HCT116 (cell line): Measurements from ENCODE around the gene SPTLC3.

Experiments
- ATF3 ChIP-seq: IDR thresholded peaks from 2 replicates; pipeline ENCODE4 v1.6.1; 2012
- CEBPB ChIP-seq: IDR thresholded peaks from 2 replicates; pipeline ENCODE4 v1.6.1; 2012; ENCODE audit warnings: low read depth
- CTCF ChIP-seq, 3 experiments: fragments of 200-600 bp in 1 of 3; sonication (generic) in 1 of 3; IDR thresholded peaks in 2 of 3; conservative IDR thresholded peaks in 1 of 3; 2 replicates each; pipeline ENCODE4 v1.5.1; 2012 to 2017; ENCODE audit warnings: low read depth in 2 of 3, low read length in 2 of 3, antibody characterized with exemption in 1 of 3, borderline replicate concordance in 1 of 3, control low read depth in 1 of 3, mild to moderate bottlenecking in 1 of 3, mixed read lengths in 1 of 3, mixed run types in 1 of 3, moderate library complexity in 1 of 3; ENCODE audit not compliant: insufficient read depth in 1 of 3
- EZH2 ChIP-seq: fragments of 200-600 bp; sonication (generic); IDR thresholded peaks from 2 replicates; pipeline ENCODE4 v1.6.1; 2017; ENCODE audit warnings: antibody characterized with exemption, mixed run types
- EZH2phosphoT487 ChIP-seq: fragments of 200-600 bp; IDR thresholded peaks from 2 replicates; pipeline ENCODE4 v1.6.1; 2018; ENCODE audit warnings: antibody characterized with exemption, borderline replicate concordance
- MAX ChIP-seq: IDR thresholded peaks from 2 replicates; pipeline ENCODE4 v1.6.1; 2012
- POLR2A ChIP-seq: IDR thresholded peaks from 2 replicates; pipeline ENCODE4 v1.7.0; 2011; ENCODE audit warnings: borderline replicate concordance; ENCODE audit not compliant: insufficient read depth, insufficient read length; ENCODE audit errors: extremely low read depth
- POLR2AphosphoS5 ChIP-seq: IDR thresholded peaks from 2 replicates; pipeline ENCODE4 v1.6.1; 2011; ENCODE audit warnings: mild to moderate bottlenecking, low read depth, low read length, moderate library complexity

- TF ChIP-seq POLR2A (no peak), MAX (no peak), CEBPB (no peak), ATF3 (no peak), EZH2phosphoT487 (no peak), CTCF (IDR thresholded peaks at IDR 0.05 in 2 of 3, conservative IDR thresholded peaks at IDR 0.05 in 1 of 3; ENCODE audit: borderline replicate concordance in 1 of 3, insufficient read depth in 1 of 3, low read depth in 2 of 3, low read length in 2 of 3) (no peak), EZH2 (no peak), POLR2AphosphoS5 (no peak)
Observed at GRCh38 chr20:13022401-13023155, 13.8 kb downstream of the SPTLC3 start.
